Transverse colon (tissue), 3 donors: ENCODE measurements around the gene KIF12.

ENCODE experiments used
- CTCF ChIP-seq, 5 experiments: fragments of 200-600 bp in 3 of 5; fragments of 450-650 bp in 2 of 5; sonication (generic) in 3 of 5; IDR thresholded peaks; 1 replicate in 2 of 5; 2 replicates in 3 of 5; pipeline ENCODE4 v1.5.1; 2016 to 2017; ENCODE audit warnings: antibody characterized with exemption in 5 of 5, inconsistent platforms in 3 of 5, mild to moderate bottlenecking in 2 of 5, moderate library complexity in 1 of 5
- POLR2A ChIP-seq: fragments of 450-650 bp; IDR thresholded peaks from one replicate; pipeline ENCODE4 v1.6.1; 2016; ENCODE audit warnings: antibody characterized with exemption, mild to moderate bottlenecking, moderate library complexity

- TF ChIP-seq CTCF (IDR thresholded peaks at IDR 0.05) (no peak), POLR2A (no peak)
Observed at GRCh38 chr9:114050226-114050568, 48.9 kb downstream of the KIF12 start.
